ENCODE measurements around the gene MYO7B.
A peak's percentile ranks its signal among the peaks of the same experiment; 100 is the strongest.

Gene MYO7B

GRCh38 chr2:127672341-127673224 lies 137.1 kb downstream of the MYO7B start:
- DNase-seq (no peak), ATAC-seq (ENCODE audit: insufficient read depth, low read depth) (no peak; the same call in 2 of the 3 replicates)
- no peak overlapping the region for H3K9ac ChIP-seq (ENCODE audit: low read depth, low read length)
- H3K4me2 ChIP-seq (ENCODE audit: insufficient read depth, low read length) = no peak overlapping the region
- H3K4me1 ChIP-seq (ENCODE audit: insufficient read depth, low read length) = no peaks in the 10 kb centered on the region
- no peak overlapping the region for H2AFZ ChIP-seq (ENCODE audit: low read depth, low read length)
- H3K79me2 ChIP-seq (ENCODE audit: insufficient read depth, low read length) = no peaks in the 10 kb centered on the region
- H4K20me1 ChIP-seq (ENCODE audit: insufficient read depth, low read length) = no peaks in the 10 kb centered on the region
- no peaks in the 10 kb centered on the region for H3K36me3 ChIP-seq (ENCODE audit: insufficient read depth, low read length)
- no peak overlapping the region for H3K4me3 ChIP-seq (ENCODE audit: low read depth in 1 of 2, low read length in 2 of 2)
- peaks cover 4% of the 10 kb centered on the region for H3K27me3 ChIP-seq (ENCODE audit: insufficient read depth, low read length, poor library complexity)
- TF ChIP-seq EZH2 (IDR thresholded peaks at IDR 0.05; ENCODE audit: borderline replicate concordance, low read depth, low read length, severe bottlenecking) = no peak
- TF ChIP-seq CTCF (IDR thresholded peaks at IDR 0.05; ENCODE audit: borderline replicate concordance, extremely low read depth, low read length, poor library complexity, severe bottlenecking) = no peak
- no peaks in the 10 kb centered on the region for H3K9me3 ChIP-seq (ENCODE audit: insufficient read depth, low read length, severe bottlenecking)
- no peak overlapping the region for H3K27ac ChIP-seq (ENCODE audit: low read length)

- no peaks in the 10 kb centered on the region for H3K79me2 ChIP-seq (ENCODE audit: insufficient read depth, low read length)
- ATAC-seq (ENCODE audit: insufficient read depth, low read depth) = no peak
- no peak overlapping the region for H3K9ac ChIP-seq (ENCODE audit: low read depth, low read length)
- H3K27ac ChIP-seq (ENCODE audit: low read length) = no peak overlapping the region
- no peaks in the 10 kb centered on the region for H3K4me1 ChIP-seq (ENCODE audit: insufficient read depth, low read length)
- H2AFZ ChIP-seq (ENCODE audit: low read depth, low read length) = no peak overlapping the region
- H3K27me3 ChIP-seq (ENCODE audit: insufficient read depth, low read length, poor library complexity) = peaks cover 4% of the 10 kb centered on the region
- no peaks in the 10 kb centered on the region for H4K20me1 ChIP-seq (ENCODE audit: insufficient read depth, low read length)
- H3K4me3 ChIP-seq (ENCODE audit: low read depth in 1 of 2, low read length in 2 of 2) = no peak overlapping the region
- no peak overlapping the region for H3K4me2 ChIP-seq (ENCODE audit: insufficient read depth, low read length)
- H3K9me3 ChIP-seq (ENCODE audit: insufficient read depth, low read length, severe bottlenecking) = no peaks in the 10 kb centered on the region
- TF ChIP-seq CTCF (IDR thresholded peaks at IDR 0.05; ENCODE audit: borderline replicate concordance, extremely low read depth, low read length, poor library complexity, severe bottlenecking) = no peak
- TF ChIP-seq EZH2 (IDR thresholded peaks at IDR 0.05; ENCODE audit: borderline replicate concordance, low read depth, low read length, severe bottlenecking) = no peak
- no peak for DNase-seq
- H3K36me3 ChIP-seq (ENCODE audit: insufficient read depth, low read length) = no peaks in the 10 kb centered on the region
Measured at GRCh38 chr2:127673291-127674069, 138.0 kb downstream of the MYO7B start.

- Histone ChIP-seq H3K27me3 (ENCODE audit: insufficient read depth, low read length, poor library complexity) (peaks cover 4% of the 10 kb centered on the region), H3K4me3 (ENCODE audit: low read depth in 1 of 2, low read length in 2 of 2) (no peak overlapping the region)
Measured at GRCh38 chr2:127674241-127675209, 139.0 kb downstream of the MYO7B start.

More at GRCh38 chr2:127674241-127675209, 139.0 kb downstream of the MYO7B start:
- Histone ChIP-seq H3K27ac (ENCODE audit: low read length) (no peak overlapping the region), H3K79me2 (ENCODE audit: insufficient read depth, low read length) (no peaks in the 10 kb centered on the region), H3K9ac (ENCODE audit: low read depth, low read length) (no peak overlapping the region), H4K20me1 (ENCODE audit: insufficient read depth, low read length) (no peaks in the 10 kb centered on the region), H2AFZ (ENCODE audit: low read depth, low read length) (no peak overlapping the region), H3K4me1 (ENCODE audit: insufficient read depth, low read length) (no peaks in the 10 kb centered on the region), H3K4me2 (ENCODE audit: insufficient read depth, low read length) (no peak overlapping the region), H3K9me3 (ENCODE audit: insufficient read depth, low read length, severe bottlenecking) (no peaks in the 10 kb centered on the region), H3K36me3 (ENCODE audit: insufficient read depth, low read length) (no peaks in the 10 kb centered on the region)
- ATAC-seq (ENCODE audit: insufficient read depth, low read depth) (peak; percentile 69), DNase-seq (no peak)
- TF ChIP-seq EZH2 (IDR thresholded peaks at IDR 0.05; ENCODE audit: borderline replicate concordance, low read depth, low read length, severe bottlenecking) (no peak), CTCF (IDR thresholded peaks at IDR 0.05; ENCODE audit: borderline replicate concordance, extremely low read depth, low read length, poor library complexity, severe bottlenecking) (no peak)
